ENCODE data around the gene RTL1. TPM values are rescaled to one million over a fixed set of nuclear protein-coding genes. Genes with fewer than 3 reads are reported as not detected.

The RTL1 gene
- total RNA-seq, 1 donor = not detected

GRCh38 chr14:100836941-100837804 lies 66.3 kb downstream of the RTL1 start:
- no peak for DNase-seq (ENCODE audit: low read depth in 2 of 3, low spot score in 2 of 3)

GRCh38 chr14:100836311-100836805 lies 67.2 kb downstream of the RTL1 start:
- no peak for DNase-seq (ENCODE audit: low read depth in 2 of 3, low spot score in 2 of 3)

- DNase-seq (ENCODE audit: low read depth in 2 of 3, low spot score in 2 of 3) = no peak
These were observed 67.8 kb downstream of the RTL1 start for GRCh38 chr14:100835548-100836310.

- no peak for DNase-seq (ENCODE audit: low read depth in 2 of 3, low spot score in 2 of 3)
These were observed 68.6 kb downstream of the RTL1 start for GRCh38 chr14:100834794-100835547.

GRCh38 chr14:100834082-100834793 lies 69.3 kb downstream of the RTL1 start:
- DNase-seq (ENCODE audit: low read depth in 2 of 3, low spot score in 2 of 3) = no peak

GRCh38 chr14:100832311-100832960 lies 71.1 kb downstream of the RTL1 start:
- no peak for DNase-seq (ENCODE audit: low read depth in 2 of 3, low spot score in 2 of 3)

GRCh38 chr14:100830681-100831080 lies 72.8 kb downstream of the RTL1 start:
- DNase-seq (ENCODE audit: low read depth in 2 of 3, low spot score in 2 of 3) = no peak

Small RNAs within 50 kb of the gene (small RNA-seq; reads per million reads assigned to genes)
- gene MIR127 = not detected
- not detected for gene MIR136
- gene MIR337 = 4.0 reads per million, percentile 84 among the genes with 10 or more reads in this experiment
- gene MIR370 = 0.81 reads per million, percentile 19 among the genes with 10 or more reads in this experiment
- not detected for gene MIR431
- gene MIR432 = not detected
- gene MIR433 = not detected
- gene MIR493 = 3.2 reads per million, percentile 80 among the genes with 10 or more reads in this experiment
- not detected for gene RF02145
- gene SNORD112 = 2.6 reads per million, percentile 75 among the genes with 10 or more reads in this experiment
- gene SNORD113-1 = not detected
- not detected for gene SNORD113-2
- gene SNORD113-3 = 4.1 reads per million, percentile 84 among the genes with 10 or more reads in this experiment
- gene SNORD113-4 = 5.3 reads per million, percentile 88 among the genes with 10 or more reads in this experiment
- 36.7 reads per million, percentile 96 among the genes with 10 or more reads in this experiment for gene SNORD113-5
- 45.1 reads per million, percentile 96 among the genes with 10 or more reads in this experiment for gene SNORD113-6
- 47.4 reads per million, percentile 96 among the genes with 10 or more reads in this experiment for gene SNORD113-7
- gene SNORD113-8 = 734 reads per million, percentile 99 among the genes with 10 or more reads in this experiment
- 53.3 reads per million, percentile 96 among the genes with 10 or more reads in this experiment for gene SNORD113-9
- 265 reads per million, percentile 98 among the genes with 10 or more reads in this experiment for gene SNORD114-1
- gene SNORD114-2 = not detected
- 10.7 reads per million, percentile 92 among the genes with 10 or more reads in this experiment for gene SNORD114-3

Other genes with a start within 250 kb of the RTL1 start
- gene DLK1, start 176.8 kb downstream of the RTL1 start, total RNA-seq = 0.27 TPM
- 22.4 TPM for gene MEG3, start 77.6 kb downstream of the RTL1 start, total RNA-seq

Data from hematopoietic multipotent progenitor cell (in vitro differentiated cells).